Sigmoid colon (tissue), 4 donors: Measurements from ENCODE around the gene NHSL2.

ENCODE experiments used
- EP300 ChIP-seq, 4 donors: sonication (generic); formaldehyde crosslinking; IDR thresholded peaks; one replicate each; pipeline ENCODE4 v1.6.1; 2017; ENCODE audit warnings: antibody characterized with exemption in 4 of 4
- POLR2A ChIP-seq, 2 donors: fragments of 450-650 bp; IDR thresholded peaks; one replicate each; pipeline ENCODE4 v1.6.1; 2016; ENCODE audit warnings: antibody characterized with exemption in 2 of 2, mild to moderate bottlenecking in 2 of 2, moderate library complexity in 2 of 2
- TF ChIP-seq, protein P1 (sequence below), 4 experiments: fragments of 450-650 bp in 3 of 4; fragments of 200-600 bp in 1 of 4; IDR thresholded peaks; one replicate each; pipeline ENCODE4 v1.5.1; 2016 to 2019; ENCODE audit warnings: antibody characterized with exemption in 4 of 4, mild to moderate bottlenecking in 3 of 4, moderate library complexity in 2 of 4

DNA sequence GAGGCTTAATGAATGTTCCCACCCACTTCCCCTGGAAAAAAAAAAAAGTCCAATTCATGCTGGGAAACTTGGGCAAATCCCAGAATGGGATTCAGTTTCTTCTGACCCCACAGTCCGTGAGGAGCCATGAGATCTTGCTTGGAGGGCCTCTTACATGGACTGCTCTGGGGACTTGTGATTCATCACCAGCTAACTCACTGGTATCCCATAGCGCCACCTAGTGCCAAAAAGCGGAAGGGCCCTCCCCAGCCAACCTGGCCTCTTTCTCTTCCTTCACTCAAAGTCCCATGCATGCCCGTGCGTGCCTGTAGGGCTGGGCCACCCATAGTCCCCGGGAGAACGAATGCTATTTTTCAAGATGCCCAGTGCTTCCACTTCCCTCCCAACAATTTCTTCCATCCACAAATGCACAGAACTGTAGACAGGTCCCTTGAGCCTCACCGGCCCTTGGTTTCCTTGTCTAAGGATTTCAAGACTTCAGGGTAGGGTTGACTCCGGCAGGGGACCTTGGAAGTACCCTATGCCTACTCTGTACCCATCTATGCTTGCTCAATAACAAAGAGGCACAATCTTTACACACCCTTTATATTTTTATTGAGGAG is 216.0 kb downstream of the NHSL2 start:
- TF ChIP-seq, protein P1, sequence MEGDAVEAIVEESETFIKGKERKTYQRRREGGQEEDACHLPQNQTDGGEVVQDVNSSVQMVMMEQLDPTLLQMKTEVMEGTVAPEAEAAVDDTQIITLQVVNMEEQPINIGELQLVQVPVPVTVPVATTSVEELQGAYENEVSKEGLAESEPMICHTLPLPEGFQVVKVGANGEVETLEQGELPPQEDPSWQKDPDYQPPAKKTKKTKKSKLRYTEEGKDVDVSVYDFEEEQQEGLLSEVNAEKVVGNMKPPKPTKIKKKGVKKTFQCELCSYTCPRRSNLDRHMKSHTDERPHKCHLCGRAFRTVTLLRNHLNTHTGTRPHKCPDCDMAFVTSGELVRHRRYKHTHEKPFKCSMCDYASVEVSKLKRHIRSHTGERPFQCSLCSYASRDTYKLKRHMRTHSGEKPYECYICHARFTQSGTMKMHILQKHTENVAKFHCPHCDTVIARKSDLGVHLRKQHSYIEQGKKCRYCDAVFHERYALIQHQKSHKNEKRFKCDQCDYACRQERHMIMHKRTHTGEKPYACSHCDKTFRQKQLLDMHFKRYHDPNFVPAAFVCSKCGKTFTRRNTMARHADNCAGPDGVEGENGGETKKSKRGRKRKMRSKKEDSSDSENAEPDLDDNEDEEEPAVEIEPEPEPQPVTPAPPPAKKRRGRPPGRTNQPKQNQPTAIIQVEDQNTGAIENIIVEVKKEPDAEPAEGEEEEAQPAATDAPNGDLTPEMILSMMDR (IDR thresholded peaks at IDR 0.05) = peak; percentile 57 to 76 (median 72)
- no peak for TF ChIP-seq POLR2A (IDR thresholded peaks at IDR 0.05)
- no peak for TF ChIP-seq EP300 (IDR thresholded peaks at IDR 0.05)
